SHP77 (cell line): ENCODE measurements around the gene ID2.

Experiments
- DNase-seq, 2 experiments: peaks; one replicate each; lab custom pipeline; 2025; lab: John Stamatoyannopoulos, UW

Gene ID2, protein sequence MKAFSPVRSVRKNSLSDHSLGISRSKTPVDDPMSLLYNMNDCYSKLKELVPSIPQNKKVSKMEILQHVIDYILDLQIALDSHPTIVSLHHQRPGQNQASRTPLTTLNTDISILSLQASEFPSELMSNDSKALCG

DNA sequence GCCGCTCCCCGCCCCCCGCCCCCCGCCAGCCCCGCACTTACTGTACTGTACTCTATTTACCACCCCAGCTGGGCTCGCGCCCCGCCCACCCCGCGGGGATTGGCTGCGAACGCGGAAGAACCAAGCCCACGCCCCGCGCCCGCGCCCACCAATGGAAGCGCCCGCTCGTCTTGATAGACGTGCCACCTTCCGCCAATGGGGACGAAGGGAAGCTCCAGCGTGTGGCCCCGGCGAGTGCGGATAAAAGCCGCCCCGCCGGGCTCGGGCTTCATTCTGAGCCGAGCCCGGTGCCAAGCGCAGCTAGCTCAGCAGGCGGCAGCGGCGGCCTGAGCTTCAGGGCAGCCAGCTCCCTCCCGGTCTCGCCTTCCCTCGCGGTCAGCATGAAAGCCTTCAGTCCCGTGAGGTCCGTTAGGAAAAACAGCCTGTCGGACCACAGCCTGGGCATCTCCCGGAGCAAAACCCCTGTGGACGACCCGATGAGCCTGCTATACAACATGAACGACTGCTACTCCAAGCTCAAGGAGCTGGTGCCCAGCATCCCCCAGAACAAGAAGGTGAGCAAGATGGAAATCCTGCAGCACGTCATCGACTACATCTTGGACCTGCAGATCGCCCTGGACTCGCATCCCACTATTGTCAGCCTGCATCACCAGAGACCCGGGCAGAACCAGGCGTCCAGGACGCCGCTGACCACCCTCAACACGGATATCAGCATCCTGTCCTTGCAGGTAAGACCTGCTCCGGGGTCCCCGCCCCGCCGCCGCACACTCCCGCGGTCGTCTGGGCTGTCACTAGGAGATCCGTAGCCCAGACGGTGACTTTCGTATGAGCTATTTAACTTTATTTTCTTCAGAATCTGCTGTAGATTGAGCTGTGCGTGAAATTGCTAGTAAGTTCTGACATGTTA is at the start of gene ID2:
Gene ID2 (plus strand): TSS at position 271 of the 907 bp plus-strand sequence. CDS start 110 bp downstream, at position 381.
- DNase-seq: peak; percentile 99

DNA sequence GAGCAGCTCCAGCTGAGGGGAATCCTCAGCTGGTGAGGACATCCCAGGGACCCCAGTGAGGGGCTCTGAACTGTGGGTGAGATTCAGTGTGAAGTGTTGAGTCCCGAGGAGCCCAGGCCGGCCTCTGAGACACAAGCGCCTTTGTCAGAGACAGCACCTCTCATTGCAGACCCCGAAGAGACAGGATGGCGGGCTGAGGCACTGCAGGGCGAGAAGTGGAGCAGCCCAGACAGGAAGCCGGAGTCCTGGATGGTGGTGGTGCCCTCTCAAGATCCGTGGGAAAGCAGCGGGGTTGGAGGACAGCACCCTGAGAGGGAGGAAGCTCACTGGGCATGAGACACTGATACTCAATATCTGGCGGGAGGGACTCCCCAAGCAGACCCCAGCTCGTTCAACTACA is 49.1 kb upstream of the ID2 start:
- no peak for DNase-seq

DNA sequence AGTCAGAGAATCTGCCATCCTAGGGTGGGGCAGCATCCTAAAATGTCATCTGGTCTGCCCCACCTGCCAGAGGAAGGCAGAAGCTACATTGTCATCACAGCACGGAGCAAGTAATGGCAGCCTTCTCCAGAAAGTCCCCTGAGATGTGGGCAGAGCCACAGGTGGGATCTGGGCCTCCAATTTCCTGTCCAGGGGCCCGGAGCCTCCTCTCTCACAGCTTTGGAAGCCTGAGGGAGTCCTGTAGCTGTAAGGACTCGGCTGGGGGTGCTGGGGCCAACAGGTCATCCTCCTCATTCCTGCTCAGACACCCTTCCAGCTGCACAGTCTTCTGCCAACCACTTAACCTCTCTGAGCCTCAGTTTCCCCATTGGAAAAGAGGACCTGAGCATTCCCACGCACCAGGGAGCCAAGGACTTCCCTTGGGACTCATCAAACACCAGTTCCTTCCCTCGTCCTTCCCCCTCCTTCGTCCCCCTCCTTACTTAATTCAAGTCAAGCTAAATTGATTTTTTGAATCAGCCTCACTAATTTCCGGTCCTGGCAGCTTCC is 48.6 kb upstream of the ID2 start:
- DNase-seq: no peak

DNA sequence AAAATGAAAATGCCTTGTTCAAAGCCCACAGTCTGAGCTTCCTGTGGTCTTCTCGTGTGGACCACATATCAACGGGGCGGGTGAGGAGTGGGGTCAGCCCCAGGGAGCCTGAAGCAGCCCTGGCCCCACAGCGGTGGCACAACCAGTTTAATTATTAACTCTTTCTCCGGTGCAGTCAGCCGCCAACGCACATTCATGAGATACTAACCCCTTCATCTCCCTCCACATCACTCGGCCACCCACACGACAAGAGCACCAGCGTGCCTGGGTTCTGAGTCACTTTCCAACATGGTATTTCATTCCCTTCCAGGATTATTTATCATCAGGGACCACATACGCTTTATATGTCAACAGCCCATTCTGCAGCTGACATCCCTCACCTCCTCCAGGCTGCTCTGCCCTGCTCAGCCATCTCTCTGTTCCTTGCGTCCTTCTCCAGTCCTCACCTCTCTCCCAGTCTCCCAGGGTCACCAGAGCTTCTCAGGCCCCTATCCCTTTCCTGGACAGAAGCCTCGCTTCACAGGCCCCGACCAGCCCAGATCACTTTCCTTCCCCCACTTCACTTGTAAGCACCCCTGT is 48.0 kb upstream of the ID2 start:
- DNase-seq: no peak

DNA sequence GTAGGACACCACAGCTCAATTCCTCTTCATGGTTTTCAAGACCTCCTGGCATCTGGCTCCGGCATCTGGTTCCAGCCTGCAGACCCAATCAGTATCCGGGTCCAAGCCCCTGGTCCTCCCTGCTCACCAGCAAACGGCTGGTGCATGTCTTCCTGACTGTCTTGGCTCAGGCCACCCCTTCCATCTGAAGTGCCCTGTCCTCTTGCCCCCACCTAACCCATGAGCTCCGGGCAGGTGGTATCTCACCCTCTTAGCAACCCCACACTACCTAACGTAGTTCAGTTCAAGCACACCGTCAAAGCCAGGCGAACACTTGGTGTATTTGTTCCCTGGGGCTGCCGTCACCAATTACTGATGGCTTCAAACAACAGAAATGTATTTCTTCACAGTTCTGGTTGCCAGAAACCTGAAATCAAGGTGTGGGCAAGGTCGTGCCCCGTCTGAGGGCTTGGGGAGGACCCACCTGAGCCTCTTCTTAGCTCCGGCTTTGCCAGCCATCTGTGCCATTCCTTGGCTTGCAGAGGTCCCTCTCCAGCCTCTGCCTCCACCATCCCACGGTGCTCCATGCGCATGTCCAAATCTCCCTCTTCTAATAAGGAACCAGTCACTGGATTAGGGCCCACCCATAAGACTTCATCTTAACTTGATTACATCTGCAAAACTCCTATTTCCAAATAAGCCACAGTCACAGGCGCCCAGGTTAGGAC is 47.2 kb upstream of the ID2 start:
- no peak for DNase-seq

DNA sequence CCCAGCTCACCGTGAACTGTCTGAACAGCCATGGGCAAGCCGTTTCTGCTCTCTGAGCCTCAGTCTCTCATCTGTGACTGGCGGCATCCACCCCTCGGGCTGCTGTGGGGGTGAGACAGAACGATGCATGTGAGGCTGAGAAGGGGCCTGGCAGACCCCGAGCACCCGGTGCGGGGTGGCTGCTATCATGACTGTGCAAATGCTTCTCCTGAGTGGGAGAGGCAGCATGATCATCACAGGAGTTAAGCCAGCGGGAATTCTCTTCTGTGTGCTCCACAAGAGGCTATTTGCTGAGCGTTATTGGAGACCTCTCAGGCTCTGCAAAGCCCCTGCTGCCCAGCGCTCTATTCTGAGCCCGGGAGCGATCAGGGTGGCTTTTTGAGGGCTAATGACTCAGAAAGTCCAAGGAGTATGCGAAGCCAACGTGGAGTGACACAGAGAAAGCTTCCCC is 45.8 kb upstream of the ID2 start:
- DNase-seq: no peak

DNA sequence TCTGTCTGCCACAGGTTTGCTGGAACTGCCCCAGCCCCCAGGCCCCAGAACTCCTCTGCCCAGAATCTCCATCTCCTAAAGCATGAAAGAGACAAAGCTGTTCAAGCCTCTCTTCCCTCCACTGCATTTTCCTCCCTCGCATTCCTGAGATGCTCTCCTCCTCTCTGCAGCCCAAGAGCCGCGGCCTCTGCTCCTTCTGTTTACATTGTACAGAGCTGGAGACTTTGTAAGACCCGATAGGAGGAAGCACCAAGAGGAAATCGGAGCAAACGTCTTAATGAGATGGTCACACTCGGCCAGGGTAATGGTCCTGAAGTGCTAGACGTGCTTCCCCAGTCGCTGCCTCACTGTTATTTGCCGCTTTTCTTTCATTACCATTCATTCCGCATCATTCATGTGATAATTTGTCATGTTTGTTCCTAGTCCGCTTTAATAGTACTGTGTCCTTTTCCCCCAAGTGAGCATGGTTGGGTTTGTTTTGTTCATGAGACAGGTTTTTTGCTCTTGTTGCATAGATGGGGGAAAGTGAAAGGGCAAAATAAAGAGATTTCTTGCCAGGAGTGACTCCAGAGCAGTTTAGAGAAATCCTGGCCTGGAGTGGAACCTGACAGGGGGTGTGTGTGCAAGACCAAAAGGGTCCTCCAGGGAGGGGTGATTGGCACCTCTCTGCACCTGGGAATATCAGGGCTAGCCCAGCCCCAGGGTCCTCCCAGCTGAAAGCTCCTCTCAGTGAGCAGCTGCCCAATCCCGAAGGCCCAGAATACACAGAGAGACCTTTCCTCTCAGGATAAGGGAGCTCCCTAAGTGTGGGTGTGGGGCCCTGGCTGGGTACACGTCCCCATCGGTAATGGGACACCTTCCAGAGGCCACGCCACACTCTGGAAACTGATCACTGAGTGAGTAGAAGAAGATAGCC is 44.9 kb upstream of the ID2 start:
- DNase-seq: no peak

DNA sequence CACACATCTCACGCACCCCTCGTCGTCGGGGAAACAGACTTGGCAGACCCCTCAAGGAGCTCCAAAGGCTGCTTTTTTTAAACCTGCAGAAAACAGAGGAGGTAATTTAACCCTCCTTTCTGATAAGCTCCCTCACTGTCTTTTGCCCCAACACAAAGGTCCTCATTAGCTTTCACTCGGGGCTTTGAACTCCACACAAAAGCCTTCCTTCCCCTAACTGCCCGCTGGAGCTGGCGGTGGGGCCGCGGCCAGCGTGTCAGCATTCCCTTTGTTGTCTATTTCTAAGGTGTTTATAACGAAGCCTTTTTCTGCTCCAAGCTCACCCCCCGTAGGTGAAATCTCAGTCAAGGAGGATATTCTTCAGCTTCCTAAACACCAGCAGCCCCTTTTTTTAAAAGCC is 43.5 kb upstream of the ID2 start:
- no peak for DNase-seq

DNA sequence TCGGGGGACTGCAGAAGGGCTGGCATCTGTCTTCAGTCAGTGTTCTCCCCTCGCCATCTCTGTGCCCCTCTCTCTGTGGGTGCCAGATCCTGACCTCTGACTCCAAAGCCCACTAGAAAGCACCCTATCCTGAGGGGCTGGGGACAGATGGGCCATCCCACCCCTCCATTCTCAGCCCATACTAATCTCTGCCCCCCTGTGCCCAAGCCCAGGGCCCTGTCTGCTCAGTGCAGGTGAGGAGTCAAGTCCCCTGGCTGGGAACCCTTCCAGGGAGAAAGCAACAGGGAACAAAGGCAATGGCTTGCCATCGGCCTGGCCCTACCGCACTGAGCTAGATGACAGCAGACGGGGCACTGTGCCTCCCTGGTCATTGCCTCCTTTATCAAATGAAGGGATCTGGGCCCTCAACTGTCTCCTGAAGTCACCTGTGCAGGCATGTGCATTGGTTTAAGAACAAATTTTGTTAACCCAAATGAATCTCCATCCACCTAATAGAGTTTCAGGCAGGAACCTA is 42.7 kb upstream of the ID2 start:
- DNase-seq: no peak

DNA sequence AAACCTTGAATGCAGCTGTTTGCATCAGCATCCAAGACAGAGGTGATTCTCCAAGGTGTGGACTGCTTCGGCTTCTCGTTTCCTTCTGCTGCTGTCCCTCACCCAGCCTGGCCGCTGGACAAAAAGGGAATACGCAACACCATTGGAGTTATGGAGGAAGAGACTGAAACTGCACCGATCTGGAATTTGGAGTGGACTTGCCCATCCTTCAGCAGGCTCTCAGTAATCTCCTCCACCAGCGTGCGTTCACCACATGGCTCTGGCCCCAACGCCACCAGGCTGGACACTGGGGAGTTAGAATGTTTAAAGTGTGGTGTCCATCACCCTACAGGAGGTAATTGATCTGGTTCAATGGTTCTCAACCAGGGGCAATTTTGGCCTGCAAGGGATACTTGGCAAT is 41.4 kb upstream of the ID2 start:
- DNase-seq: no peak

DNA sequence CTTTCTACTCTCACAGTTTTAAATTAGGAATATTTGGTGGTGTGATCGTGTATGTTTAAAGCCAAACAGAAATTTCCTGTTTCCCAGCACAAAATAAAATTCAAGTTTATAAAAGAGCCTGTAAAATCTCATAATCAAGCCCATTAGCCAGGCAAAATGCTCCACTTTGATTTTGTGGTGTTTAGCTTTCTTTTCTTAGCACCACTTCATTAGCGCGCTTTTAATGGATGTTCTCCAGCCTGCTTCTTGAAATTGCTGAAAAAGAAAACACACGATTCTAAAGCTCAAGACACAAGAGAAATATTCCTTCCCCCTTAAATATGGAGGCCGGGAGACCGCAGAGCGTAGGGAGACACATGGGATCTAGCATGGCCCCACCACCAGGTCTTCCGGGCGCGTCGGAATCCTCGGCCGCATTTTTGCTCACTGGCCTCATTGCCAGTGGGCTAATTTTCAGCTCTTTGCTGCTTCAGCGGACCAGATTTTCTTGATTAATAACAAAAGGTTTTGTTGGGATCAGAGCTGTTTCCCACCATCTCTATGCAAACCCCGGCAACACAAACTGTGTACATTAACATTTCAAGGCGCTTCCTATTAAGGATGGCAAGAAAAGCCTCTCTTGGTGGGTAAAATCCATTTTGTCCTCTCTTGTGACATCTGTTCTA is 40.4 kb upstream of the ID2 start:
- DNase-seq: no peak

DNA sequence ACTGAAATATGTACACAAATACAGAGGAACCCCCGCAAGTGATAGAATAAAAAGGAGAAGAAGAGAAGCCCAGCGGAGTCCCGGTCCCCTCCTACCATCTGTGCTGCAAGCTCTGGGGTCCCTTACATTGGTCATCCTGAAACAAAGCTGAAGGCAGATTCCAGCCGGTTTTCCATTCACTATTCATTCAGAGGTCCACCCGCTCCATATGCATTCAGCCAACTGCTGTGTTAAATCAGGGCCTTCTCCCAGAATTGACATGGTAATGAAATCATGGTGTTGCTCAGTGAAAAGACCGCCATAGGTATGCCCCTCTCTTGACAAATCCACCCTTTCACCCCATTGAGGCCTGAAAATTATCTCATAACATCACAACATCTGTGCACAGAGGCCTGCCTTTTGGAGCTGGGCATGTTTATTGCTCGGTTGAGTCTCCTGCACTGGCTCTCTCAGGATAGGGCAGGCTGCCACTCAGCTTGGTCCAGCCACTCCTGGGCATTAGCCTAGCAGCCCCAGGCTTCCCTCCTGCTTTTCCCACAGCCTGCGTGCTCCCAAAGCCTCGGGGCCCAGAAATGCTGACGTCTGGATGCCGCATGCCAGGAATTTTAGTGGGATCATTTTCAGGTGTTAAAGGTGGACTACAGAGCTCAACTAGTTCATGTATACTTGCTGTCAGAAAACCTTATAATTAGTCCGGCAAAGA is 39.3 kb upstream of the ID2 start:
- no peak for DNase-seq

DNA sequence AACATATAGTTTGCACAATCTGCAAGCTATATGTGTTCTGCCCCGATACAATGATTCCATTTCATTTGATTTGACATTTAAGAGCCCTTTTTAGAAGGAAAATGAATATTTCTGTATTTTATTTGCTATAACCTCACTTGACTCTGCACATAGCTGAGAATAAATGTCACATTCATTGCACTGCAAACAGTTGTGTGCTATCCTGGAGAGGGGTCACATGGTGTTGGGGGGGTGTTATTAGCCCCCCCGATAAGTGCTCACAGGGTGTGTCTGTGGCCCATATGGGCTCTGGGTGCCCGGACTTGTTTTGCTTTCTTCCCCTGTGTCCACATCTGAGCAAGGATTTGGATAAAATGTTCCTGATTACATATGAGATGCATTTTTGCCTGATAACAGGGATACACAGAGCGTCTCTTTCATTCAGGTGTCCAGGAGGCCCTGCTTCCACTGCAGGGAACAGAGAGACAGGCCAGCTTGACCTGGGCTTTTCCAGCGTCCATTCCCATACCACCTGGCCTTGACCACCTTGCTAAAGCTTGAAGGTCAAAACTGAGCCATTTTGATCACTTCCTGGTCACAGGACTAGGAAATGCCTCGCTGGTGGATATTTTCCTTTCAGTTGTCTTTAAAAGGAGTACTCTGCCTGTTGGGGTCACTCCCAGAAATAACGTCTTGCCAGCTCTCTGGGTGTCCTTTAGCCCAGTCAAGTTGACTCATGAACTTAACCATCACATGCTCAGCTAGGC is 38.4 kb upstream of the ID2 start:
- DNase-seq: no peak

DNA sequence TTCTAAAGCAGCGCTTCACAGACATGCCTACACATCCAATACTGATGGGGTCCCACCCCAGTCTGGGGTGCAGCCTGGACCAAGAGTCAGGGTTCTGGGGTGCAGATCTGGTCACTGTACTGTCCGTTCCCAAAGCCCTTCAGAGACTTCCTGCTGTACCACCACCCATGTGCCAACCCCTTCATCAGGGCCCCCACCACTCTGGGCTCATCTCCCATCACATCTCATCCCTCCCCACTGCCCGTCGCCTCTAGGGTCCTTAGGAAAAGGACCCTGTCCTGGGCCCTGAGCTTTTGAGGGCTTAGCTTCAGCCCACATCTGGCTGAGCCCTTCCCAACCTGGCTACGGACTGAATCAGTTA is 37.9 kb upstream of the ID2 start:
- no peak for DNase-seq

DNA sequence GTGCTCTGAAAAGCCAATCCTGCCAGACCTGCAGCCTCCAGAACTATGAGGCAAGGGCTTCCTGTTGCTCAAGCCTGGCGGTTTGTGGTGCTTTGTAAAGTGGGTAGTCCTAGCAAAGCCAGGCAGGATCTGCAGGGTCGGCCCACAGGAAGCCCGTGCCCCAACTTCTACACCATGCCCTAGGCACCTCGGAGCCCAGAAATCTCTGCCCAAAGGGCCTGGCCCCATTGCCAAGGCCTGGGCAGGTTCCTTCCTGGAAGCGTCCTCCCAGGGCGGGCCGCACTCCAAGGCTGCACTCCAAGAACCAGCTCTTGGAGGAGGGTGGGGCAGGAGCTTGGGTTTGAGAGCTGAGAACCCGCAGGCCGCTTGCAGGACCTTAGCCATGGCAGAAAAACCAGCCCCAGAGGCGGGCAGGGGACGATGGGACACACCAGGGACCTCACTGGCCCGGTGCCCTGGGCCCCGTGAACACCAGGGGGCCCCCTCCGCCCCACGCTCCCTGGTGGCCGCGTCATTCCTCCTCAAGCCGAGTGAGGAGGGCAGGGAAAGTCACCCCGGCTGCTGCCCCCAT is 37.2 kb upstream of the ID2 start:
- DNase-seq: no peak

DNA sequence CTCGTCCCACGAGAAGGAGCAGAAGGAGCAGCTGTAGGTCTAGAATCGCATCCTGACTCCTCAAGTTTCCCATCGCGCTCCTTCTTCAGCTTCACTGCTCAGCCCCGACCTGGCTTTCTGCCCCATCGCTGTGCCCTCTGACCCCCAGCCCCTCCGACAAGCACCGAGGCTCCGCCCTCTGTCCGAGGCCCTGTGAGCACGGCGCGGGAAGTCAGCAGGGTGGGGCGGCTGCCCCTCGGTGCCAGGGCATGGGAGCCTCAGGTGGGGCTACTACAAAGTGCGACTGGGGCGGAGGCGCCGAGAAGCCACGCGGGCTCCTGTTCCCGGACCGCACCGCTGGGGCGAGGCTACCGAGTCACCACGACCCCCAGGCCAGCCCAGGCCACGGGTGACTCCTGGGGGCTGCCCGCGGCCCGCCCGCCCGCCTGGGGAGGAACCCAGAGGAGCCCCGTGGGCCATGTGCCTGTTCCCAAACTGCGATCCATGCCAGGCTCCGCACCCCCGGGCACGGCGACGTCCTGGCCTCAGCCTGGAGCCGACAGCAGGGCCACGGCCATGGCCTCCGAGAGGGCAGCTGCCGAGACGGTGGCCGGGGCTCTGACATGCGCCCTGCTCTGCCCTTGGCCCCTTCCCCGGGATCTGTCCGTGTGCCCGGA is 36.6 kb upstream of the ID2 start:
- no peak for DNase-seq

DNA sequence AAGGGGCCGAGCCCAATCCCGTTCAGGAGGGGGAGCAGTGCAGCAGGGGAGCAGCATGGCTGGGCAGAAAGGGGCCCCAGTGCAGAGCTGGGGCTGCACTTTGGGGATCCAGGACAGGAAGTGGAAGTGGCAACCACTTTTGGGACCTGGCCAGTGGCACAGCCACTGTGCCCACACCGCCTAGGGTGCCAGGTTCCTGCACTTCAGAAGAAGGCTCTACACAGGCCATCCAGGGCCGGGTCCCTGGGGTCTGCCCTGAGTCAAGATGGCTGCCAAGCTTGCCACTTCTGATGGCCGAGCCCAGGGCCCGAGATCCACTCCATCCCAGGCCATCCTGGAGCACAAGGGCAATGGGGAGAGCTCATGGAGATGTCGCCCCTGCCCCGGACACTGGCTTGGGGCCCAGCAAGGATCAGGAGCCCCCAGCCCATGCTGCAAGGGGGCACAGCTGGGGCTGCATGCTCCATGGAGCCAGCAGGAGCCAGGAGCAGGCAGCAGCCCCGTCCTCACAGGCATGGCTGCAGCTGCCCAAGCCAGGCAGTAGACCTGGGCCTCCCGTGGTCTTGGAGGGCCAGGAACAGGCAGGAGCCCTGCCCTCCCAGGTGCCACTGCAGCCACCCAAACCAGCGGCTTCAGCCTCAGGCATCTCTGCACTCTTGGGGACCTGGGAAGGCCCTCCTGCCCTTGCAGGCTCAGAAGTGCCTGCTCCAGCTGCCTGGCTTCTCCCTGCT is 35.0 kb upstream of the ID2 start:
- DNase-seq: no peak

DNA sequence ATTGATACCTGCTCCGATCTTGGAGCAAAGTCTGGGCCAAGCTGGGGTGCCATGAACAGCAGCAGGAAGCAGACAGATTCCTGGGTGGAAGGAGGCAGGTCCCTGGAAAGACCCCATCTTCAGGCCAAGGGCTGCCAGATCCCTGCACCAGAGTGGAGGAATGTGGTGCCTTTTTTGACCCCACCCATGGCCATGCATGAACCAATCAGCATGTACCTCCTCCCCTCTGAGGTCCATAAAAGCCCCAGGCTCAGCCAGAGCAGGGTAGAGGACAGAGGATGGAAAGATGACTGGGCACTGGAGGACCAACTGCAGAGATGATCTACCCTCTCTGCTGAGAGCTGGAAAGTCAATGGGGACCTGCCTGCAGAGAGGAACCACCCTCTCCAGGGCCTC is 34.4 kb upstream of the ID2 start:
- no peak for DNase-seq
